H1 (cell line): ENCODE results near the gene LCN2. TPM values are rescaled to one million over a fixed set of nuclear protein-coding genes. Genes with fewer than 3 reads are reported as not detected.

Experiments used
- CTCF ChIA-PET: fragments of 300-600 bp; sonication (Branson Sonifier 250); formaldehyde crosslinking; loops from one replicate; lab custom pipeline; 2021; ENCODE audit not compliant: partially characterized antibody; lab: Charles Lee
- POLR2A ChIA-PET: fragments of 300-600 bp; sonication (Branson Sonifier 250); formaldehyde crosslinking; loops from one replicate; lab custom pipeline; 2021; ENCODE audit warnings: inconsistent platforms; ENCODE audit not compliant: partially characterized antibody; lab: Charles Lee
- DNase-seq, 2 experiments: peaks; one replicate each; pipeline versions ENCODE4 v3.0.0 to v3.0.0-alpha.2; 2010 to 2022; ENCODE audit warnings: low spot score in 2 of 2, low read depth in 1 of 2, mixed read lengths in 1 of 2
- FAIRE-seq: peaks from 2 replicates; lab custom pipeline; 2011; peaks lifted over from hg19 to GRCh38; lab: Jason Lieb, UNC
- H2AFZ ChIP-seq: 2 replicates; pipeline ENCODE4 v1.8.1; 2012; ENCODE audit warnings: low read length, inconsistent platforms
- H2AK5ac ChIP-seq: 2 replicates; pipeline ENCODE4 v1.6.1; 2013; ENCODE audit warnings: low read depth, low read length
- H2BK120ac ChIP-seq: replicated peaks from 2 replicates; pipeline ENCODE3; 2013; ENCODE audit warnings: low read depth, low read length, inconsistent platforms
- H2BK12ac ChIP-seq: 2 replicates; pipeline ENCODE4 v1.6.1; 2013; ENCODE audit warnings: low read depth, low read length
- H2BK15ac ChIP-seq: 2 replicates; pipeline ENCODE4 v1.6.1; 2013; ENCODE audit warnings: low read length
- H2BK20ac ChIP-seq: 2 replicates; pipeline ENCODE4 v1.6.1; 2013; ENCODE audit warnings: low read length
- H2BK5ac ChIP-seq: 2 replicates; pipeline ENCODE4 v1.6.1; 2013; ENCODE audit warnings: low read depth, low read length
- H3K14ac ChIP-seq: 2 replicates; pipeline ENCODE4 v1.6.1; 2013; ENCODE audit warnings: inconsistent platforms; ENCODE audit not compliant: insufficient read length
- H3K18ac ChIP-seq: 2 replicates; pipeline ENCODE4 v1.6.1; 2013; ENCODE audit warnings: low read length; ENCODE audit errors: extremely low read depth
- H3K23ac ChIP-seq: 2 replicates; pipeline ENCODE4 v1.6.1; 2013; ENCODE audit warnings: inconsistent platforms; ENCODE audit not compliant: insufficient read length
- H3K23me2 ChIP-seq: 2 replicates; pipeline ENCODE4 v1.6.1; 2013; ENCODE audit warnings: low read depth, low read length
- H3K27ac ChIP-seq: 2 replicates; pipeline ENCODE4 v1.6.1; 2011; ENCODE audit warnings: low read depth, low read length, inconsistent platforms
- H3K27me3 ChIP-seq, 4 experiments: replicated peaks in 1 of 4; 1 replicate in 1 of 4; 2 replicates in 3 of 4; pipeline versions ENCODE4 v1.6.1 to v1.8.1; 2011 to 2013; ENCODE audit warnings: low read length in 3 of 4, mild to moderate bottlenecking in 3 of 4, inconsistent platforms in 2 of 4, mixed read lengths in 2 of 4, moderate library complexity in 1 of 4; ENCODE audit not compliant: control insufficient read depth in 3 of 4, insufficient read depth in 3 of 4; ENCODE audit errors: extremely low read depth in 1 of 4
- H3K36me3 ChIP-seq, 4 experiments: 2 replicates each; pipeline versions ENCODE4 v1.6.1 to v1.8.1; 2011 to 2013; ENCODE audit warnings: mild to moderate bottlenecking in 4 of 4, low read length in 3 of 4, moderate library complexity in 2 of 4, control low read depth in 1 of 4, inconsistent platforms in 1 of 4; ENCODE audit not compliant: insufficient read depth in 4 of 4, control insufficient read depth in 2 of 4
- H3K4ac ChIP-seq: replicated peaks from 2 replicates; pipeline ENCODE3; 2013; ENCODE audit warnings: low read length, low read depth, mixed read lengths, inconsistent platforms; ENCODE audit not compliant: insufficient read length
- H3K4me1 ChIP-seq, 4 experiments: replicated peaks in 1 of 4; 1 replicate in 1 of 4; 2 replicates in 3 of 4; pipeline versions ENCODE4 v1.6.1 to v1.8.1; 2011 to 2013; ENCODE audit warnings: low read length in 3 of 4, inconsistent platforms in 2 of 4, mixed read lengths in 1 of 4; ENCODE audit not compliant: insufficient read depth in 4 of 4, control insufficient read depth in 3 of 4
- H3K4me2 ChIP-seq, 2 experiments: 2 replicates each; pipeline versions ENCODE4 v1.6.1 to v1.8.1; 2011 to 2013; ENCODE audit warnings: low read depth in 2 of 2, low read length in 2 of 2, control low read depth in 1 of 2, inconsistent platforms in 1 of 2, mild to moderate bottlenecking in 1 of 2; ENCODE audit not compliant: insufficient read depth in 1 of 2
- H3K4me3 ChIP-seq, 4 experiments: fragments of 200-600, 300-600 bp in 1 of 4; sonication (generic), shearing (Covaris generic), sonication (Bioruptor Twin) in 1 of 4; 2 replicates each; pipeline versions ENCODE4 v1.5.1 to v1.8.1; 2011 to 2016; ENCODE audit warnings: low read length in 4 of 4, low read depth in 3 of 4, control low read depth in 2 of 4, inconsistent platforms in 2 of 4, mild to moderate bottlenecking in 2 of 4, mixed read lengths in 1 of 4, moderate library complexity in 1 of 4; ENCODE audit not compliant: insufficient read depth in 2 of 4; ENCODE audit errors: extremely low read depth in 1 of 4
- H3K56ac ChIP-seq: replicated peaks from 2 replicates; pipeline ENCODE3; 2013; ENCODE audit warnings: low read depth, mild to moderate bottlenecking, mixed read lengths, low read length, inconsistent platforms; ENCODE audit not compliant: insufficient read length
- H3K79me1 ChIP-seq: 2 replicates; pipeline ENCODE4 v1.6.1; 2013; ENCODE audit warnings: low read depth, low read length, control low read depth
- H3K79me2 ChIP-seq, 2 experiments: 2 replicates each; pipeline versions ENCODE4 v1.6.1 to v1.8.1; 2012 to 2013; ENCODE audit warnings: low read length in 2 of 2, mild to moderate bottlenecking in 2 of 2, inconsistent platforms in 1 of 2; ENCODE audit not compliant: insufficient read depth in 2 of 2, control insufficient read depth in 1 of 2
- H3K9ac ChIP-seq, 4 experiments: replicated peaks in 1 of 4; 1 replicate in 1 of 4; 2 replicates in 3 of 4; pipeline versions ENCODE4 v1.6.1 to v1.8.1; 2011 to 2013; ENCODE audit warnings: low read depth in 3 of 4, low read length in 3 of 4, control low read depth in 2 of 4, mild to moderate bottlenecking in 2 of 4, moderate library complexity in 2 of 4, inconsistent platforms in 1 of 4; ENCODE audit errors: extremely low read depth in 1 of 4
- H3K9me3 ChIP-seq, 2 experiments: 2 replicates each; pipeline versions ENCODE4 v1.6.1 to v1.8.1; 2012 to 2013; ENCODE audit warnings: mild to moderate bottlenecking in 2 of 2, moderate library complexity in 2 of 2, control low read depth in 1 of 2, inconsistent platforms in 1 of 2, low read depth in 1 of 2, low read length in 1 of 2, mixed read lengths in 1 of 2; ENCODE audit not compliant: insufficient read depth in 2 of 2
- H4K20me1 ChIP-seq, 2 experiments: replicated peaks in 1 of 2; 2 replicates each; pipeline versions ENCODE3 to v1.8.1; 2011 to 2013; ENCODE audit warnings: inconsistent platforms in 2 of 2, low read length in 2 of 2, mild to moderate bottlenecking in 1 of 2; ENCODE audit not compliant: insufficient read depth in 2 of 2, control insufficient read depth in 1 of 2
- H4K5ac ChIP-seq: 2 replicates; pipeline ENCODE4 v1.6.1; 2013; ENCODE audit warnings: low read length, low read depth, mixed read lengths, inconsistent platforms; ENCODE audit not compliant: insufficient read length
- H4K8ac ChIP-seq: 2 replicates; pipeline ENCODE4 v1.8.0; 2013; ENCODE audit warnings: mild to moderate bottlenecking, moderate library complexity, low read length, inconsistent platforms; ENCODE audit not compliant: insufficient read depth; ENCODE audit errors: extremely low read depth
- H4K91ac ChIP-seq: replicated peaks from 2 replicates; pipeline ENCODE3; 2013; ENCODE audit warnings: low read length, mixed read lengths, inconsistent platforms; ENCODE audit not compliant: insufficient read length
- CTCF ChIP-seq, 3 experiments: IDR thresholded peaks; 1 replicate in 2 of 3; 2 replicates in 1 of 3; pipeline versions ENCODE4 v1.5.1 to v1.6.1; 2011; ENCODE audit warnings: low read length in 3 of 3, mild to moderate bottlenecking in 3 of 3, inconsistent platforms in 2 of 3, low read depth in 1 of 3, moderate library complexity in 1 of 3; ENCODE audit not compliant: insufficient read depth in 1 of 3; ENCODE audit errors: control extremely low read depth in 1 of 3
- MAX ChIP-seq: IDR thresholded peaks from 2 replicates; pipeline ENCODE4 v1.6.1; 2012; ENCODE audit warnings: inconsistent platforms
- RAD21 ChIP-seq, 2 experiments: IDR thresholded peaks in 1 of 2; conservative IDR thresholded peaks in 1 of 2; 2 replicates each; pipeline ENCODE4 v1.6.1; 2011; ENCODE audit warnings: low read depth in 2 of 2, low read length in 2 of 2, improper control_type of control experiment in 1 of 2, inconsistent platforms in 1 of 2, mild to moderate bottlenecking in 1 of 2, moderate library complexity in 1 of 2
- RFX5 ChIP-seq: IDR thresholded peaks from 2 replicates; pipeline ENCODE4 v1.6.1; 2011; ENCODE audit warnings: low read depth, low read length, improper control_type of control experiment, borderline replicate concordance
- TAF1 ChIP-seq: IDR thresholded peaks from 2 replicates; pipeline ENCODE4 v1.6.1; 2011; ENCODE audit warnings: mild to moderate bottlenecking, low read depth, low read length
- TAF7 ChIP-seq: optimal IDR thresholded peaks from 2 replicates; pipeline ENCODE3; 2011; ENCODE audit warnings: low read depth, mild to moderate bottlenecking, inconsistent platforms, low read length, moderate library complexity, borderline replicate concordance
- ZNF274 ChIP-seq: IDR thresholded peaks from 2 replicates; pipeline ENCODE4 v1.7.0; 2012; ENCODE audit warnings: low read length, borderline replicate concordance; ENCODE audit errors: extremely low read depth
- WGBS, 2 experiments: shearing (Covaris generic) in 1 of 2; methylation state at CpG; one replicate each; pipeline versions ENCODE4 v1.1.6 to v1.1.7; 2013 to 2015; ENCODE audit warnings: low lambda C conversion rate in 2 of 2, mixed read lengths in 2 of 2, inconsistent platforms in 1 of 2, low coverage in 1 of 2, missing lambda C conversion rate in 1 of 2; ENCODE audit not compliant: insufficient replicate concordance in 2 of 2, insufficient coverage in 1 of 2, insufficient read length in 1 of 2; ENCODE audit errors: extremely low coverage in 1 of 2, missing lambda C conversion rate in 1 of 2; 5-methylcytosine and 5-hydroxymethylcytosine counted together
- polyA plus RNA-seq, 7 experiments: library from polyadenylated mRNA; depleted of rRNA in 3 of 7; stranded (reverse) in 5 of 7; unstranded in 2 of 7; fragments of >200 nt in 5 of 7; fragments of 200-250 nt in 2 of 7; gene quantifications; 1 replicate in 5 of 7; 2 replicates in 1 of 7; 4 replicates in 1 of 7; pipeline versions ENCODE4 v1.2.1 to v1.2.3, GENCODE V29; 2011 to 2013; ENCODE audit warnings: missing spikeins in 2 of 7, mixed read lengths in 2 of 7
- total RNA-seq: library from RNA; stranded (reverse); fragmentation: NEBNext Ultra II Directional; extraction: Animal tissue kit (Norgen Biotek cat#: 25700); gene quantifications from 2 replicates; pipeline ENCODE4 v1.2.1, GENCODE V29; 2021

The LCN2 gene
- total and polyA plus RNA-seq, 2 of the 8 experiments (the other 6 are each of a cell fraction or from before 2014, with no cell fraction given): 1.1 to 1.6 TPM

- Histone ChIP-seq H4K20me1 (no peaks in the 10 kb centered on the region), H2BK120ac (no peak overlapping the region), H2AK5ac (no peak overlapping the region), H3K27ac (no peak overlapping the region), H2AFZ (peak overlapping the region; percentile 93), H3K4ac (no peak overlapping the region), H3K9me3 (no peaks in the 10 kb centered on the region), H2BK5ac (no peak overlapping the region), H4K8ac (peak overlapping the region; percentile 87; the same call in 1 of the 2 replicates), H3K18ac (peak overlapping the region; percentile 71), H3K23ac (no peak overlapping the region), H2BK12ac (peak overlapping the region; percentile 21; the same call in 1 of the 2 replicates), H3K4me1 (peaks cover 0 to 8% (median 3%) of the 10 kb centered on the region in 4 experiments; a peak in 5 of 7 replicates), H3K79me2 (no peaks in the 10 kb centered on the region), H4K5ac (no peak overlapping the region), H3K56ac (no peak overlapping the region), H3K36me3 (no peaks in the 10 kb centered on the region), H2BK15ac (peak overlapping the region; percentile 21), H3K4me2 (peak overlapping the region; percentile 2 to 45; a peak in 3 of 4 replicates), H3K4me3 (peak overlapping the region in 1 of 4 experiments; percentile 10; a peak in 1 of 8 replicates), H3K9ac (no peak overlapping the region), H3K23me2 (no peaks in the 10 kb centered on the region), H3K79me1 (no peaks in the 10 kb centered on the region), H3K27me3 (no peaks in the 10 kb centered on the region; a peak in 2 of 7 replicates), H2BK20ac (no peak overlapping the region; the same call in 1 of the 2 replicates), H4K91ac (peak overlapping the region; percentile 61), H3K14ac (no peak overlapping the region)
- POLR2A ChIA-PET: interaction anchor here (0.7 to 2.5 kb wide), 10 partner anchors 9 to 100 kb away, joined by 3 to 18 read pairs (median 4); partner anchors contain the start of gene BBLN
- DNase-seq (peak in 1 of 2 experiments; percentile 86), FAIRE-seq (no peak)
- WGBS, 2 experiments: 49% methylated on average over 19 of the region's 19 CpGs; no CpG with 5 or more reads in 1 of the 2 experiments
- CTCF ChIA-PET: interaction anchor here (0.5 to 6.1 kb wide), 22 partner anchors 9 to 532 kb away, joined by 3 to 74 read pairs (median 4); partner anchors contain the start of genes BBLN, PIP5KL1 and PTGES2
- TF ChIP-seq TAF7 (peak; percentile 26), RFX5 (no peak), RAD21 (IDR thresholded peaks at IDR 0.05 in 1 of 2, conservative IDR thresholded peaks at IDR 0.05 in 1 of 2; ENCODE audit: low read depth in 2 of 2, low read length in 2 of 2) (peak; percentile 21 to 41; a peak in 2 of 4 replicates), CTCF (IDR thresholded peaks at IDR 0.05; ENCODE audit: control extremely low read depth in 1 of 3, insufficient read depth in 1 of 3, low read depth in 1 of 3, low read length in 3 of 3) (peak in 2 of 3 experiments; percentile 83 to 87; a peak in 3 of 4 replicates), MAX (peak; percentile 62; the same call in 1 of the 2 replicates), ZNF274 (no peak), TAF1 (0 out of 2 replicates have a peak, but pooled peaks have one; percentile 45)
These were observed 1.5 kb downstream of the LCN2 start for GRCh38 chr9:128150594-128151308.
